ENCODE data around the gene CRISPLD2. TPM values are rescaled to one million over a fixed set of nuclear protein-coding genes. Genes with fewer than 3 reads are reported as not detected.
A peak's percentile ranks its signal among the peaks of the same experiment; 100 is the strongest.

The CRISPLD2 gene
- total and polyA plus RNA-seq, 10 donors = 7.9 to 271 (median 75.5) TPM

DNA sequence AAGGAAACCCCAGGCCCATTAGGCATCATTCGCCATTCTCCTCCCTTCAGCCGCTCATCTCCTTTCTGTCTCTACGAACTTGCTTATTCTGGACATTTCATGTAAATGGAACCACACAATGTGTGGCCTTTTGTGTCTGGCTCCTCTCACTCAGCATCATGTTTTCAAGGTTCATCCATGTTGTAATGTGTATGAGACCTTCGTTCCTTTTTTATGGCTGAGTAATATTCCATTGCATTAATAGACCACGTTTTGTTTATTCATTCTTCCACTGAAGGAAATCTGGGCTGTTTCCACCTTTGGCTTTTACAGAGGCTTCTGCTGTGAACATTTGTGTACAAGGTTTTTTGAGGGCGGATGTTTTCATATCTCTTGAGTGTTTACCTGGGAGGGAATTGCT is 3.2 kb downstream of the CRISPLD2 start:
- Histone ChIP-seq H3K27ac (peak overlapping the region in 7 of 8 donors; percentile 28 to 85 (median 73)), H3K9me3 (no peaks in the 10 kb centered on the region), H3K36me3 (peaks cover 0 to 3% (median 0%) of the 10 kb centered on the region in 6 donors), H3K4me1 (peaks cover 5 to 88% (median 37%) of the 10 kb centered on the region in 6 donors), H3K4me3 (peak overlapping the region in 1 of 8 donors; percentile 73), H3K27me3 (replicated peaks in 1 of 7) (peaks cover 0 to 70% (median 9%) of the 10 kb centered on the region in 7 donors)
- TF ChIP-seq POLR2AphosphoS5 (IDR thresholded peaks at IDR 0.05) (no peak), POLR2A (IDR thresholded peaks at IDR 0.05) (no peak)
- TF ChIP-seq, protein P1, sequence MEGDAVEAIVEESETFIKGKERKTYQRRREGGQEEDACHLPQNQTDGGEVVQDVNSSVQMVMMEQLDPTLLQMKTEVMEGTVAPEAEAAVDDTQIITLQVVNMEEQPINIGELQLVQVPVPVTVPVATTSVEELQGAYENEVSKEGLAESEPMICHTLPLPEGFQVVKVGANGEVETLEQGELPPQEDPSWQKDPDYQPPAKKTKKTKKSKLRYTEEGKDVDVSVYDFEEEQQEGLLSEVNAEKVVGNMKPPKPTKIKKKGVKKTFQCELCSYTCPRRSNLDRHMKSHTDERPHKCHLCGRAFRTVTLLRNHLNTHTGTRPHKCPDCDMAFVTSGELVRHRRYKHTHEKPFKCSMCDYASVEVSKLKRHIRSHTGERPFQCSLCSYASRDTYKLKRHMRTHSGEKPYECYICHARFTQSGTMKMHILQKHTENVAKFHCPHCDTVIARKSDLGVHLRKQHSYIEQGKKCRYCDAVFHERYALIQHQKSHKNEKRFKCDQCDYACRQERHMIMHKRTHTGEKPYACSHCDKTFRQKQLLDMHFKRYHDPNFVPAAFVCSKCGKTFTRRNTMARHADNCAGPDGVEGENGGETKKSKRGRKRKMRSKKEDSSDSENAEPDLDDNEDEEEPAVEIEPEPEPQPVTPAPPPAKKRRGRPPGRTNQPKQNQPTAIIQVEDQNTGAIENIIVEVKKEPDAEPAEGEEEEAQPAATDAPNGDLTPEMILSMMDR (IDR thresholded peaks at IDR 0.05 in 8 of 11, conservative IDR thresholded peaks at IDR 0.05 in 3 of 11) = no peak
- intact Hi-C loops (cut with DNase I; ENCODE audit: low total_unique reads) = loop anchor here (10.0 kb wide), 1 partner anchor 62 kb away; no protein-coding TSS in a partner anchor
- 89 to 94% (median 93%) methylated on average over 6 of the region's 6 CpGs for WGBS, 5 donors
- DNase-seq = no peak

DNA sequence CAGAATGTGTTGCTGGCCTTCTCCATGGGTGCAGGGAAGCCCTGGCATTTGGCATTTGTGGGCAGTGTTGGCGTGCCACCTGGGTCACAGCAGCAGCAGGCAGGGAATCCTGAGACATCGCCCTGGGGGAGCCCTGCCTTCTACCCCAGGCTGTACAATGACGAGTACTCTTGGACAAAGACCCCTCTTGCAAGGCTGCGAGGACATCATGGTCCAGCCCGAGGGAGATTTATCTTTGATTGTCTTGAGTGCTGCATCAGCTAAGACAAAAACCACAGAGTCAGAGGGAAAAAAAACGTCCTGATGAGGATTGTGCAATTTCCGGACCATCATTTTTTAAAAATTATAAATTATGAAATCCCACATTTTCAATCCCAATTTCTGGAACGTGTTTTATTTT is 3.7 kb downstream of the CRISPLD2 start:
- H3K36me3 ChIP-seq = peaks cover 0 to 8% (median 0%) of the 10 kb centered on the region in 6 donors
- peaks cover 0 to 66% (median 9%) of the 10 kb centered on the region in 7 donors for H3K27me3 ChIP-seq (replicated peaks in 1 of 7)
- DNase-seq = no peak
- H3K9me3 ChIP-seq = no peaks in the 10 kb centered on the region
- peak overlapping the region; percentile 19 to 85 (median 72) for H3K27ac ChIP-seq
- intact Hi-C loops (cut with DNase I; ENCODE audit: low total_unique reads) = loop anchor here (10.0 kb wide), 1 partner anchor 61 kb away; no protein-coding TSS in a partner anchor
- no peak for TF ChIP-seq POLR2A (IDR thresholded peaks at IDR 0.05)
- peak; percentile 42 to 67 (median 60) for TF ChIP-seq POLR2AphosphoS5 (IDR thresholded peaks at IDR 0.05)
- TF ChIP-seq, protein P1 (IDR thresholded peaks at IDR 0.05 in 8 of 11, conservative IDR thresholded peaks at IDR 0.05 in 3 of 11) = no peak
- peak overlapping the region in 1 of 8 donors; percentile 73 for H3K4me3 ChIP-seq
- WGBS, 5 donors = 40 to 65% (median 57%) methylated on average over 8 of the region's 8 CpGs
- H3K4me1 ChIP-seq = peaks cover 5 to 93% (median 38%) of the 10 kb centered on the region in 6 donors

DNA sequence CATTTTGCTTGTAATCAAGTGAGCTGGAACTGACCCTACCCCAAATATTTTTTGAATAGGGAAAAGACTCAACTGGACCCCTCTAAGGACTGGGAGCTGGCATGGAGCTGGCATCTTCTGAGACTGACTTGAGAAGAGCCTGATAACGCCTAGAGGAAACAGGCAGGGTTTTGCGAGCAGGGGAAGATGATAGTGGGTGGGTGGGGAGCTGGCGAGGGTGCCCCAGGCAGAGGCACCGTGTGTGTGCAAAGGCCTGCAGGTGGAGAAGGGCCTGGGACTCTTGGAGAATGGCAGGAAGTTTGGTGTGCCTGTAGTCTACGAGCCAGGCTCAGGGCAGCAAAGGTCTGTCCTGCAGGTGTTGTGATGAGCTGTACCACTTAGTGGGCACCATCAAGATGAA is 4.1 kb downstream of the CRISPLD2 start:
- no peak for TF ChIP-seq POLR2AphosphoS5 (IDR thresholded peaks at IDR 0.05)
- TF ChIP-seq, protein P1 (IDR thresholded peaks at IDR 0.05 in 8 of 11, conservative IDR thresholded peaks at IDR 0.05 in 3 of 11) = no peak
- TF ChIP-seq POLR2A (IDR thresholded peaks at IDR 0.05) = no peak
- H3K27ac ChIP-seq = peak overlapping the region; percentile 15 to 85 (median 72)
- 45 to 57% (median 47%) methylated on average over 5 of the region's 5 CpGs for WGBS, 5 donors
- DNase-seq = no peak
- H3K4me3 ChIP-seq = peak overlapping the region in 1 of 8 donors; percentile 73
- intact Hi-C loops (cut with DNase I; ENCODE audit: low total_unique reads) = loop anchor here (10.0 kb wide), 1 partner anchor 61 kb away; no protein-coding TSS in a partner anchor
- peaks cover 0 to 62% (median 9%) of the 10 kb centered on the region in 7 donors for H3K27me3 ChIP-seq (replicated peaks in 1 of 7)
- H3K36me3 ChIP-seq = peaks cover 0 to 13% (median 0%) of the 10 kb centered on the region in 6 donors
- no peaks in the 10 kb centered on the region for H3K9me3 ChIP-seq
- H3K4me1 ChIP-seq = peaks cover 5 to 97% (median 41%) of the 10 kb centered on the region in 6 donors

DNA sequence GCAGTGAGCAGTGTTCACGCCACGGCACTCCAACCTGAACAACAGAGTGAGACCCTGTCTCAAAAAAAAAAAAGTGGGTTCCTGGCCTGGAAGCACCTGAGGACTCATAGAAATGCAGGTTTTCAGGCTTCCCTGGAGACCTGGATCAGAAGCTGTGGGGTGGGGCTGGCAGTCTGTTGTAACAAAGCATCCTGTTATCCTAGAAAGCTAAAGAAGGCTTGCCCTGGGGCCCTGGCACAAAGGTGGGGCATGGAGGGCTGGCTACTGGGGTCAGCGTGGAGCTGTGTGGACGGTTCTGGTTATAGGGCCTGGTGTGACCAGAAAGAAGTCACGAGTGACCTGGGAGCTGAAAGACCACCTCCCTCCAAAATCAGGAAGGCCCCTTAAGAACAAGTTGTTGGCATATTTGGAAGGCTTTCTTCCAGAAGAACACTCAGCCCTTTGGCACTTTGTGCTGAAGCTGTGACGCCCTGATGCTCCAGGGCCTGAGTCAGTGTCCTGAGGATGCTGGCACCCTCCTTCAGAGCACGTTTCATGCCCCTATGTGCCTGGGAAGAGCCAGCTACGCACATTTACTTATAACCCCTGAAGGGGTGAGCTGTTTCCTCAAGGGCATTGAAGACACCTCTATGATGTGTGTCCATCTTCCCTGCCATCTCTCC is 6.2 kb downstream of the CRISPLD2 start:
- peaks cover 0 to 34% (median 0%) of the 10 kb centered on the region in 6 donors for H3K36me3 ChIP-seq
- no peaks in the 10 kb centered on the region for H3K9me3 ChIP-seq
- intact Hi-C loops (cut with DNase I; ENCODE audit: low total_unique reads) = loop anchor here (10.0 kb wide), 1 partner anchor 59 kb away; no protein-coding TSS in a partner anchor
- H3K4me1 ChIP-seq = peaks cover 0 to 88% (median 31%) of the 10 kb centered on the region in 6 donors
- H3K27me3 ChIP-seq (replicated peaks in 1 of 7) = peaks cover 0 to 53% (median 5%) of the 10 kb centered on the region in 7 donors
- WGBS, 5 donors = 80 to 93% (median 86%) methylated on average over 8 of the region's 8 CpGs
- peak overlapping the region in 7 of 8 donors; percentile 10 to 85 (median 73) for H3K27ac ChIP-seq
- TF ChIP-seq, protein P1 (IDR thresholded peaks at IDR 0.05 in 8 of 11, conservative IDR thresholded peaks at IDR 0.05 in 3 of 11) = no peak
- no peak for TF ChIP-seq POLR2AphosphoS5 (IDR thresholded peaks at IDR 0.05)
- no peak for TF ChIP-seq POLR2A (IDR thresholded peaks at IDR 0.05)
- no peak overlapping the region for H3K4me3 ChIP-seq
- no peak for DNase-seq

Measured in spleen (tissue), 11 donors.